HG03521 (cell line): ENCODE measurements around the gene TRPV4.

Source experiments
- ATAC-seq: cut with Tn5 transposase; IDR thresholded peaks from one replicate; pipeline ENCODE4 v1.9.1; 2021; ENCODE audit warnings: mild to moderate bottlenecking, moderate library complexity; ENCODE audit not compliant: unreplicated experiment

Gene TRPV4

GRCh38 chr12:109782326-109782703 is 50.9 kb downstream of the TRPV4 start:
- no peak for ATAC-seq

- ATAC-seq: no peak
Measured at GRCh38 chr12:109781668-109782325, 51.4 kb downstream of the TRPV4 start.

- ATAC-seq: no peak
Measured at GRCh38 chr12:109779382-109779781, 53.8 kb downstream of the TRPV4 start.

GRCh38 chr12:109778684-109779083 is 54.5 kb downstream of the TRPV4 start:
- no peak for ATAC-seq

GRCh38 chr12:109777544-109777943 is 55.7 kb downstream of the TRPV4 start:
- no peak for ATAC-seq

GRCh38 chr12:109776624-109777023 is 56.6 kb downstream of the TRPV4 start:
- no peak for ATAC-seq

GRCh38 chr12:109775172-109775881 is 57.9 kb downstream of the TRPV4 start:
- ATAC-seq: no peak

GRCh38 chr12:109773384-109774011 is 59.7 kb downstream of the TRPV4 start:
- no peak for ATAC-seq

- ATAC-seq: no peak
Measured at GRCh38 chr12:109772622-109773321, 60.4 kb downstream of the TRPV4 start.

- ATAC-seq: no peak
Measured at GRCh38 chr12:109771746-109772621, 61.2 kb downstream of the TRPV4 start.

GRCh38 chr12:109770861-109771670 is 62.1 kb downstream of the TRPV4 start:
- no peak for ATAC-seq

- no peak for ATAC-seq
Measured at GRCh38 chr12:109770104-109770860, 62.9 kb downstream of the TRPV4 start.

GRCh38 chr12:109768901-109769670 is 64.1 kb downstream of the TRPV4 start:
- ATAC-seq: no peak

GRCh38 chr12:109767991-109768900 is 65.0 kb downstream of the TRPV4 start:
- ATAC-seq: no peak

GRCh38 chr12:109767456-109767855 is 65.7 kb downstream of the TRPV4 start:
- no peak for ATAC-seq

- ATAC-seq: no peak
Measured at GRCh38 chr12:109766251-109766778, 66.9 kb downstream of the TRPV4 start.

GRCh38 chr12:109765446-109765810 is 67.8 kb downstream of the TRPV4 start:
- ATAC-seq: no peak
